Common myeloid progenitor, CD34-positive (primary cell): ENCODE results near the gene FEV.
A peak's percentile ranks its signal among the peaks of the same experiment; 100 is the strongest.

Experiments used
- CTCF ChIA-PET: fragments of 350-600 bp; sonication (Branson Sonifier 250); formaldehyde crosslinking; loops from one replicate; lab custom pipeline; 2021; ENCODE audit warnings: antibody characterized with exemption; lab: Charles Lee
- POLR2A ChIA-PET: fragments of 350-600 bp; sonication (Branson Sonifier 250); formaldehyde crosslinking; loops from one replicate; lab custom pipeline; 2021; ENCODE audit warnings: antibody characterized with exemption; lab: Charles Lee
- DNase-seq, 3 donors: peaks; one replicate each; pipeline versions ENCODE4 v3.0.0 to v3.0.0-alpha.2; 2013
- H3K27ac ChIP-seq, 2 experiments: 1 replicate in 1 of 2; 2 replicates in 1 of 2; pipeline ENCODE4 v1.7.0; 2013; ENCODE audit warnings: inconsistent platforms in 2 of 2, low read length in 2 of 2, mild to moderate bottlenecking in 2 of 2, low read depth in 1 of 2, moderate library complexity in 1 of 2; ENCODE audit not compliant: severe bottlenecking in 2 of 2, insufficient read depth in 1 of 2, poor library complexity in 1 of 2
- H3K27me3 ChIP-seq, 5 experiments: replicated peaks in 2 of 5; 1 replicate in 3 of 5; 2 replicates in 2 of 5; pipeline versions ENCODE4 v1.6.1 to v1.7.0; 2013; ENCODE audit warnings: low read length in 4 of 5, mild to moderate bottlenecking in 2 of 5, moderate library complexity in 2 of 5, inconsistent platforms in 1 of 5; ENCODE audit not compliant: insufficient read depth in 5 of 5, control insufficient read depth in 4 of 5
- H3K36me3 ChIP-seq, 4 experiments: 1 replicate in 2 of 4; 2 replicates in 2 of 4; pipeline versions ENCODE4 v1.6.1 to v1.7.0; 2013; ENCODE audit warnings: low read length in 3 of 4, control low read depth in 1 of 4, mild to moderate bottlenecking in 1 of 4; ENCODE audit not compliant: control insufficient read depth in 4 of 4, insufficient read depth in 4 of 4
- H3K4me1 ChIP-seq, 4 experiments: 1 replicate in 3 of 4; 2 replicates in 1 of 4; pipeline versions ENCODE4 v1.6.1 to v1.7.1; 2013; ENCODE audit warnings: low read length in 3 of 4, mild to moderate bottlenecking in 3 of 4, control low read depth in 1 of 4, inconsistent platforms in 1 of 4, moderate library complexity in 1 of 4; ENCODE audit not compliant: control insufficient read depth in 4 of 4, insufficient read depth in 4 of 4; ENCODE audit errors: control extremely low read depth in 1 of 4
- H3K4me3 ChIP-seq, 7 experiments: 1 replicate in 4 of 7; 2 replicates in 3 of 7; pipeline versions ENCODE4 v1.5.1 to v1.7.0; 2013; ENCODE audit warnings: mild to moderate bottlenecking in 7 of 7, low read length in 6 of 7, moderate library complexity in 6 of 7, inconsistent platforms in 2 of 7, low read depth in 2 of 7, control low read depth in 1 of 7; ENCODE audit not compliant: insufficient read depth in 4 of 7, control insufficient read depth in 1 of 7; ENCODE audit errors: extremely low read depth in 1 of 7
- H3K9me3 ChIP-seq, 5 experiments: 1 replicate in 4 of 5; 2 replicates in 1 of 5; pipeline versions ENCODE4 v1.6.1 to v1.7.1; 2013; ENCODE audit warnings: low read length in 4 of 5, mild to moderate bottlenecking in 2 of 5, inconsistent platforms in 1 of 5, low read depth in 1 of 5, moderate library complexity in 1 of 5; ENCODE audit not compliant: control insufficient read depth in 4 of 5, insufficient read depth in 2 of 5; ENCODE audit errors: control extremely low read depth in 1 of 5
- WGBS: methylation state at CpG from one replicate; pipeline ENCODE4 v1.1.5; 2013; ENCODE audit not compliant: insufficient coverage; 5-methylcytosine and 5-hydroxymethylcytosine counted together

FEV gene

DNA sequence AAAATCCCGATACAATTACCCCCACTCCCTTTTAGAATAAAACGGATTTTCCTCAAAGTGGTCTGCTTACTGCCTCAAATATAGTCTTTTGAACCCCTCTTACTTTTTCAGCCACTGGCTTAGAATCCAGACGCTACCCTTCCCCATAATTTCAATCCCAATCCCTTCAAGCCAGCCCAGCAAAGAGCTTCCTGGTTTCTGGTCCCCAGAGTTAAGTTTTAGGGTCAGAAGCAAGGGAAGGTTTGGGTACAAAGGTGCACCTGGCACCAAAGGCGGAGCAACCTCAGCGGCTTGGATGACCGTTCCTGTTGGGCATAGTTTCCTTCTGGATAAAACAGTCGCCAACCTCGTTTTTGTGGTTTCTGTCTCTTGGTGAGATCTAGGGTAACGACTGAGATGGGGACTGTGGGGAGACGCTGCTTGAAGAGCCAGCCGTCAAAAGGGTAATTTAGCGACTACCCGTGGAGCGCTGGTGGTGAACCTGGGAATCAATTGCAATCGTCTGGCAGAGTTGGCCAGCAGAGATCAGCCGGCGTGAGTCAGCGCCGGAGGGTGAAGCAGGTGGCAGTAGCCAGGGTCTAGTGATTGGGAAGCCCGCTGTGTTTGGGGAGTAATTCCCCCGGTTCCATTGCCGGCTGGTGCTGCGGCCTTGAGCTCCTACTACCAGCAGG lies 1.6 kb downstream of the FEV start:
- peaks cover 0 to 50% (median 27%) of the 10 kb centered on the region in 4 experiments for H3K4me1 ChIP-seq
- H3K36me3 ChIP-seq: no peaks in the 10 kb centered on the region
- ChIA-PET CTCF (interaction anchor here (1.3 to 5.6 kb wide), 6 partner anchors 9 to 171 kb away, joined by 3 to 48 read pairs (median 13); partner anchors contain the start of gene CRYBA2), POLR2A (no interaction called here)
- WGBS: 8% methylated on average over 23 of the region's 23 CpGs
- H3K27me3 ChIP-seq: peaks cover 0 to 93% (median 45%) of the 10 kb centered on the region in 5 experiments
- H3K9me3 ChIP-seq: no peaks in the 10 kb centered on the region
- no peak overlapping the region for H3K4me3 ChIP-seq
- DNase-seq: peak in 2 of 3 donors; percentile 53 to 60
- H3K27ac ChIP-seq: no peak overlapping the region

DNA sequence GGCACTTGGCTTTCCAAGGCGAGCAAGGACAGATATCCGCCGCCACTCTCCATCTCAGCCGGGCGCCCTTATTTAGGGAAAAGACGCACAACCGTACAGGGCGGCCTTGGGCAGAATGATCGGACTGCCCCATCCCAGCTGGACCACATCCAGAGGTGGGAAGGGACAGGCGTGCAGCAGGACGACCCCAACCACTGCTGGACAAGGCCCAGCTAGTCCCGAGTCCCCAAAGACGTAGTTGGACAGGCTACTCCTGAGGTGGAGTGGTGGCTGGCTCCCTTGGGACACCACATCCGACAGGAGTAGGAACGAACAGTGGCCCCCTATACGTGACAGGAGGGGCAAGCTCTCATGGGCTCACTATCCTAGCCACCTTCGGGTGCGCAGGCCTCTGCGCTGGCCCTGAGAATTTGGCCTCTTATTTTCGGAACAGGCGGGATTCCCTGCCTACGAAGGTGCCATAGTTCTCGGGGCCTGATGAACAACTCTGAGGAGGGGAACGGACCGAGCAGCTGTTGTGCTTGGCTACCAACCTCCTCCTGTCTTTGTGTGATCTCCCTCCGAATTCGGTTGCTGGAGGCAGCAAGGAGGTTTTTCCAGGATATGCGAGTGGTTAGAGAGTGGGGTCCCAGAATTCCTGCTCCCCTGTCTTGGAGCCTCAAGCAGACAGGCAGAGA lies 2.3 kb downstream of the FEV start:
- ChIA-PET CTCF (interaction anchor here (1.0 to 5.6 kb wide), 10 partner anchors 10 to 172 kb away, joined by 3 to 48 read pairs (median 6); partner anchors contain the start of gene CRYBA2), POLR2A (interaction anchor here (0.8 kb wide), 1 partner anchor 13 kb away, joined by 3 read pairs; no protein-coding TSS in a partner anchor)
- no peaks in the 10 kb centered on the region for H3K36me3 ChIP-seq
- no peak overlapping the region for H3K27ac ChIP-seq
- H3K4me3 ChIP-seq: peak overlapping the region in 2 of 7 experiments; percentile 36 to 42
- WGBS: 9% methylated on average over 27 of the region's 28 CpGs
- H3K27me3 ChIP-seq: peaks cover 2 to 92% (median 41%) of the 10 kb centered on the region in 5 experiments
- DNase-seq: no peak
- peaks cover 0 to 50% (median 27%) of the 10 kb centered on the region in 4 experiments for H3K4me1 ChIP-seq
- no peaks in the 10 kb centered on the region for H3K9me3 ChIP-seq

DNA sequence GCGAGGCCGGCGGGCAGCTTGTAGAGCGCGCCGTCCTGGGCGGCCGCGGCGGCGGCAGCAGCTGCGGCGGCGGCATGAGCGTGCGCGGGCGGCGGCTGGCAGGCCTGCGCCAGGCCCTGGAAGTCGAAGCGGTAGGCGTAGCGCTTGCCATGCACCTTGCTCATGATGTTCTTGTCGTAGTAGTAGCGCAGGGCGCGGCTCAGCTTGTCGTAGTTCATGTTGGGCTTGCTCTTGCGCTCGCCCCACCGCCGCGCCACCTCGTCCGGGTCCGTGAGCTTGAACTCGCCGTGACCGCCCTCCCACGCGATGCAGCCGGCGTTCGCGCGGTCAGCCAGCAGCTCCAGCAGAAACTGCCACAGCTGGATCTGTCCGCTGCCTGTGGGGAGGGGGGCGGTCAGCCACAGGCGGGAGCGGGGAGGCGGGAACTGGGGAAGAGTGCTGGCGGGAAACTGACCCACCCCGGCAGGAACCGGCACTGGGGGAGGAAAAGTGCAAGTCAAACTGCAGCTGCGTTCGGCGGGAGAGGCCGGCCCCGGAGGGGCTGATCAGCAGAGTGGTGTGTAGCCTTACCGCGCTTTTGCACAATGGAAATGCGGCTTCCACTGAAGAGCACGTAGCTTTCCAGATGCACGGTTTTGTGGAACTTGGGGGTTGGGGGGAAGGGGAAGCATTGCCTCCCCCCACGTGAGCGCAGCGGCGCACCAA lies 3.0 kb downstream of the FEV start:
- Histone ChIP-seq H3K4me1 (peaks cover 0 to 50% (median 27%) of the 10 kb centered on the region in 4 experiments), H3K4me3 (peak overlapping the region in 5 of 7 experiments; percentile 4 to 46 (median 36)), H3K9me3 (no peaks in the 10 kb centered on the region), H3K27ac (no peak overlapping the region), H3K27me3 (peaks cover 2 to 92% (median 37%) of the 10 kb centered on the region in 5 experiments), H3K36me3 (no peaks in the 10 kb centered on the region)
- POLR2A ChIA-PET: interaction anchor here (0.8 kb wide), 1 partner anchor 14 kb away, joined by 3 read pairs; no protein-coding TSS in a partner anchor
- CTCF ChIA-PET: interaction anchor here (0.9 to 5.6 kb wide), 12 partner anchors 10 to 173 kb away, joined by 3 to 48 read pairs (median 4); partner anchors contain the start of gene CRYBA2
- peak; percentile 32 to 71 (median 67) for DNase-seq
- under 1% methylated on average over 65 of the region's 69 CpGs for WGBS

DNA sequence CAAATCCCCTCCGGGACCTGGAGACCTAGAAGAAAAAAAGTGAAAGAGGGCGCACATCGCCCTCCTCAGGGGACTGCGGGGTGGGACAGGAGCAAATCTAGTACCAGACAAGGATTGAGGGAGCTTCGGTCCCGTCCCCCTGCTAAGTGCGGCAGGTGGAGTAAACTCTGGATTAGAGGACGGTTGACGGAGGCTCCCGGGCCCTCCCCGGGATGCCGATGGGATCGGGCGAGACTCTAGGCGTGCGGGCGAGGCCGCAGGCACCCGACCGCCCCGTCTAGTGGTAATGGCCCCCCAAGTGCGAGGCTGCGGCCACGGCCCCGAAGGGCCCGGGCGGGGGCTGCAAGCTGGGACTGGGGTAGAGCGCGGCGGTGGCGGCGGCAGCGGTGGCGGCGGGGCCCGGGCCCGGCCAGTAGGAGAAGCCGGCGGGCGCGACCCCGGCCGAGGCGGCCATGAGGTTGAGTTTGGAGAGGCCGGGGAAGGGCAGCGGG lies 3.5 kb downstream of the FEV start:
- no peaks in the 10 kb centered on the region for H3K9me3 ChIP-seq
- WGBS: 1% methylated on average over 24 of the region's 46 CpGs
- H3K4me1 ChIP-seq: peaks cover 0 to 50% (median 27%) of the 10 kb centered on the region in 4 experiments
- no peak overlapping the region for H3K27ac ChIP-seq
- peak in 1 of 3 donors; percentile 44 for DNase-seq
- H3K27me3 ChIP-seq: peaks cover 4 to 92% (median 36%) of the 10 kb centered on the region in 5 experiments
- ChIA-PET CTCF (interaction anchor here (0.9 to 5.6 kb wide), 14 partner anchors 8 to 173 kb away, joined by 3 to 48 read pairs (median 6); partner anchors contain the start of genes CRYBA2 and WNT6), POLR2A (no interaction called here)
- H3K36me3 ChIP-seq: no peaks in the 10 kb centered on the region
- H3K4me3 ChIP-seq: peak overlapping the region in 3 of 7 experiments; percentile 36 to 46 (median 42)

DNA sequence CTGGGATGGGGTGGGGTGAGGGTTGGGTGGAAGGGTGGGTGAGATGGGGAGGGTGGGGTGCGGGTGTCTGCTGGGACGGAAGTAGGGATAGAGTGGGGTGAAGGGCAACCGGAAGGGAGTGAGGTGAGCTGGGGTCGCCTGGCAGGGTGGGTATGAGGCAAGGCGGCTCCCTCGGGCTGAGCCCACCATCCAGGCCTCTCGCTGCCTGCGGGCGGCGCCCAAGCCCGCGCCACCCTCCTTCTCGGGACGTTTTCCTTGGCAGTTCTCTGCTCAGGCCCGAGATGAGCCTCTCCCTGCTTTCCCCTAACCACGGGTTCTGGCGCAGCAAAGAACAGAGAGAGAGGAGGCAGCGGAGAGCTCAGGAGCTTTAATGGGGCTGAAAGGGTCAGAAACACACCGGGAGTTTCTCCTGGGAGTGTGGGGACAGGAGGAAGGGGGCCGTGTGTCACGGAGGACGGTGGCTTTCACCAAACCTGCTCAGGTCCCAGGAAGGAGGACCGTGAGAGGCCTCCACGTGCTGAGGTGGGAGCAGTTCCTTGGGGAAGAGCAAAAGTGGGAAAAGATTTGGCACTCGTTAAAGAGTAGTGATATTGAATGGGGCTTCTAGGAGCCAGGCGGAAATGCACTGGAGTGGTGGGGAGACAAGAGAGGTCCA lies 4.1 kb downstream of the FEV start:
- no peak for DNase-seq
- no peaks in the 10 kb centered on the region for H3K9me3 ChIP-seq
- peaks cover 0 to 50% (median 27%) of the 10 kb centered on the region in 4 experiments for H3K4me1 ChIP-seq
- peak overlapping the region in 3 of 7 experiments; percentile 4 to 42 (median 36) for H3K4me3 ChIP-seq
- H3K36me3 ChIP-seq: no peaks in the 10 kb centered on the region
- CTCF ChIA-PET: interaction anchor here (0.6 to 5.6 kb wide), 28 partner anchors 9 to 179 kb away, joined by 3 to 48 read pairs (median 5); partner anchors contain the start of genes CRYBA2 and WNT6
- WGBS: 3% methylated on average over 17 of the region's 26 CpGs
- H3K27me3 ChIP-seq: peaks cover 9 to 92% (median 35%) of the 10 kb centered on the region in 5 experiments
- POLR2A ChIA-PET: no interaction called here
- H3K27ac ChIP-seq: no peak overlapping the region
